GM23338 (cell line): ENCODE measurements around the gene MUC13. TPM values are rescaled to one million over a fixed set of nuclear protein-coding genes. Genes with fewer than 3 reads are reported as not detected.

Experiments
- ATAC-seq: fragments of 200-7000 bp; cut with Tn5 transposase; 3 replicates; pipeline ENCODE4 v1.9.1; 2020
- DNase-seq: peaks from one replicate; pipeline ENCODE4 v3.0.0-alpha.2; 2015; ENCODE audit warnings: low spot score
- H2AFZ ChIP-seq: fragments of 200-600 bp; sonication (generic); 2 replicates; pipeline ENCODE4 v1.8.0; 2016; ENCODE audit warnings: antibody characterized with exemption, mild to moderate bottlenecking, moderate library complexity
- H3F3A ChIP-seq: fragments of 200-600 bp; sonication (generic); replicated peaks from 2 replicates; pipeline ENCODE4 v1.8.0; 2017; ENCODE audit warnings: antibody characterized with exemption, mixed run types, low read depth
- H3K27ac ChIP-seq: fragments of 200-600 bp; sonication (generic); 2 replicates; pipeline ENCODE4 v1.6.1; 2016; ENCODE audit warnings: low read depth
- H3K27me3 ChIP-seq: fragments of 200-600 bp; sonication (generic); 2 replicates; pipeline ENCODE4 v1.8.0; 2016; ENCODE audit warnings: mild to moderate bottlenecking, mixed run types, moderate library complexity; ENCODE audit not compliant: insufficient read depth
- H3K36me3 ChIP-seq: fragments of 200-600 bp; sonication (generic); 2 replicates; pipeline ENCODE4 v1.8.0; 2016; ENCODE audit warnings: mild to moderate bottlenecking; ENCODE audit not compliant: insufficient read depth
- H3K4me1 ChIP-seq: fragments of 200-600 bp; sonication (generic); 2 replicates; pipeline ENCODE4 v1.8.0; 2016; ENCODE audit warnings: mild to moderate bottlenecking, moderate library complexity; ENCODE audit not compliant: insufficient read depth
- H3K4me2 ChIP-seq: fragments of 200-600 bp; sonication (generic); 2 replicates; pipeline ENCODE4 v1.7.1; 2017; ENCODE audit warnings: mixed run types
- H3K4me3 ChIP-seq: fragments of 200-600 bp; sonication (generic); 2 replicates; pipeline ENCODE4 v1.6.1; 2016; ENCODE audit warnings: mixed run types
- H3K79me2 ChIP-seq: fragments of 200-600 bp; sonication (generic); replicated peaks from 2 replicates; pipeline ENCODE4 v1.8.0; 2017; ENCODE audit warnings: mild to moderate bottlenecking; ENCODE audit not compliant: insufficient read depth
- H3K9me2 ChIP-seq: fragments of 200-600 bp; sonication (generic); 2 replicates; pipeline ENCODE4 v1.8.0; 2017; ENCODE audit not compliant: insufficient read depth
- H4K20me1 ChIP-seq: fragments of 200-600 bp; sonication (generic); replicated peaks from 2 replicates; pipeline ENCODE4 v1.8.0; 2017; ENCODE audit warnings: mild to moderate bottlenecking; ENCODE audit not compliant: insufficient read depth
- H3K27ac Mint-ChIP-seq: 2 replicates; pipeline ENCODE4 v1.8.0; 2020; ENCODE audit warnings: inconsistent platforms, mild to moderate bottlenecking, moderate library complexity, mixed read lengths
- H3K27me3 Mint-ChIP-seq: 3 replicates; pipeline ENCODE4 v1.8.0; 2022; ENCODE audit warnings: low read depth, mild to moderate bottlenecking, moderate library complexity, mixed read lengths, inconsistent platforms; ENCODE audit not compliant: insufficient read depth, poor library complexity
- H3K36me3 Mint-ChIP-seq: 3 replicates; pipeline ENCODE4 v1.8.0; 2021; ENCODE audit warnings: low read depth, mild to moderate bottlenecking, inconsistent platforms, moderate library complexity, mixed read lengths
- H3K4me1 Mint-ChIP-seq: 3 replicates; pipeline ENCODE4 v1.8.0; 2020; ENCODE audit warnings: mild to moderate bottlenecking, inconsistent platforms, mixed read lengths
- H3K4me3 Mint-ChIP-seq: 3 replicates; pipeline ENCODE4 v1.8.0; 2021; ENCODE audit warnings: moderate library complexity, mild to moderate bottlenecking, inconsistent platforms, mixed read lengths
- H3K9me3 Mint-ChIP-seq: 3 replicates; pipeline ENCODE4 v1.8.0; 2020; ENCODE audit warnings: moderate library complexity, mild to moderate bottlenecking, inconsistent platforms, mixed read lengths
- ETS1 ChIP-seq: IDR thresholded peaks from 2 replicates; pipeline ENCODE4 v1.6.1; 2016; ENCODE audit warnings: antibody characterized with exemption
- EZH2phosphoT487 ChIP-seq: fragments of 200-600 bp; sonication (generic); IDR thresholded peaks from one replicate; pipeline ENCODE4 v1.8.1; 2018; ENCODE audit warnings: antibody characterized with exemption; ENCODE audit not compliant: unreplicated experiment
- JUNB ChIP-seq: IDR thresholded peaks from one replicate; pipeline ENCODE4 v1.6.1; 2016; ENCODE audit warnings: antibody characterized with exemption; ENCODE audit not compliant: unreplicated experiment
- POLR2AphosphoS5 ChIP-seq: IDR thresholded peaks from 2 replicates; pipeline ENCODE4 v1.6.1; 2016; ENCODE audit warnings: antibody characterized with exemption, low read depth
- STAT1 ChIP-seq: IDR thresholded peaks from one replicate; pipeline ENCODE4 v1.6.1; 2016; ENCODE audit warnings: antibody characterized with exemption; ENCODE audit not compliant: unreplicated experiment
- ZNF331 ChIP-seq: fragments of 250-450 bp; sonication (Bioruptor Pico); IDR thresholded peaks from 2 replicates; pipeline ENCODE4 v1.5.0; 2020; ENCODE audit warnings: low read depth, mild to moderate bottlenecking, moderate library complexity
- ZNF462 ChIP-seq: fragments of 250-450 bp; sonication (Bioruptor Pico); IDR thresholded peaks from 2 replicates; pipeline ENCODE4 v1.5.0; 2020; ENCODE audit warnings: mild to moderate bottlenecking, moderate library complexity
- polyA plus RNA-seq: library from polyadenylated mRNA; unstranded; fragments of >200 nt; fragmentation: Nextera tagmentation; extraction: Ambion mirVana; gene quantifications from 2 replicates; pipeline ENCODE4 v1.2.1, GENCODE V29; 2016
- total RNA-seq: library from RNA; depleted of rRNA; stranded (reverse); fragments of >200 nt; shearing (Covaris generic); gene quantifications from 2 replicates; pipeline ENCODE4 v1.2.3, GENCODE V29; 2014

Gene MUC13
- total and polyA plus RNA-seq, 2 experiments from 2014 or later = not detected

DNA sequence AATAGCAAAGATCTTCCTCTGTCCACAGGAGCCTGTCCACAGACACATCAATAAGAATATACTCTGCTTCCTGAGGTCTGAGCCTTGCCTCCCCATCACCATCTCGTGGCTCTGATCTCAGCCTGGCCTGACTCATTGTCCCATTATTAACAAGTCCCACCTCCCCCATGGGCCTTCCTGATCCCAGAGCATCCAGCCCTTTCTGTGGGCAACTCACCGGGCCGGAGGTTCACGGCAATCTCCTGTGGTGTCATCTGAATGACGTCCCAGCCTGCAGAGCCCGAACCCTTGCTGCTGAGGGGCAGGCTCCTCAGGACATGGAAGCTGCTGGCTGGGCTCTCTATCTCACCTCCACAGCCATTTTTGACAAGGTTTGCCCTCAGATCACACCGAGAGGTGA, 75.5 kb downstream of the MUC13 start (continued):
- TF ChIP-seq ZNF462 (CRISPR knock-in tag) (no peak), EZH2phosphoT487 (no peak)

DNA sequence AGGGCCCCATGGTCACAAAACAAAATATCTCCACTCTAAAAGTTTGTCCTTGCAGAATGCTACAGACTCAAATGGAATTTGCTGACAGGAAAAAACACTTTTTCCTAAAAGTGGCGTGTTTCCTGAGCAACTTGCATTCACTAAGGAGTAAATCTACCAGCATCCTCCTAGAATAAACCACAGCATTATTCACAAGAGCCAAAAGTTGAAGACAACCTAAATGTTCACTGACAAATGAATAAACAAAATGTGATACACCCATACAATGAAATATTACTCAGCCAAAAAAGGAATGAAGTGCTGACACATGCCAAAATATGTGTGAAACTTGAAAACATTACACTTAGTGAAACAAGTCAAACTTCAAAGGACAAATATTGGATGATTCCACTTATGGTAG, 76.3 kb downstream of the MUC13 start:
- Histone ChIP-seq H3K27ac (no peak overlapping the region), H3K4me1 (peaks cover 7% of the 10 kb centered on the region; the same call in 1 of the 2 replicates), H3K4me2 (no peak overlapping the region), H3K27me3 (no peaks in the 10 kb centered on the region), H3K36me3 (peaks cover 6% of the 10 kb centered on the region), H4K20me1 (peaks cover 37% of the 10 kb centered on the region), H3K9me2 (no peaks in the 10 kb centered on the region), H3K79me2 (peaks cover 97% of the 10 kb centered on the region), H3F3A (no peaks in the 10 kb centered on the region), H3K4me3 (no peak overlapping the region), H2AFZ (no peak overlapping the region)
- no peak overlapping the region for H3K4me3 Mint-ChIP-seq
- no peak overlapping the region for H3K27ac Mint-ChIP-seq
- H3K9me3 Mint-ChIP-seq = no peaks in the 10 kb centered on the region
- H3K4me1 Mint-ChIP-seq = peaks cover 18% of the 10 kb centered on the region
- no peak for ATAC-seq
- H3K27me3 Mint-ChIP-seq = peaks cover 2% of the 10 kb centered on the region
- no peak for DNase-seq
- peaks cover 44% of the 10 kb centered on the region for H3K36me3 Mint-ChIP-seq
- no peak for TF ChIP-seq ETS1
- no peak for TF ChIP-seq POLR2AphosphoS5
- TF ChIP-seq STAT1 = no peak
- no peak for TF ChIP-seq JUNB
- TF ChIP-seq ZNF462 (CRISPR knock-in tag) = no peak
- TF ChIP-seq ZNF331 = no peak
